ENCODE data around the gene CAMK1D.

The CAMK1D gene

DNA sequence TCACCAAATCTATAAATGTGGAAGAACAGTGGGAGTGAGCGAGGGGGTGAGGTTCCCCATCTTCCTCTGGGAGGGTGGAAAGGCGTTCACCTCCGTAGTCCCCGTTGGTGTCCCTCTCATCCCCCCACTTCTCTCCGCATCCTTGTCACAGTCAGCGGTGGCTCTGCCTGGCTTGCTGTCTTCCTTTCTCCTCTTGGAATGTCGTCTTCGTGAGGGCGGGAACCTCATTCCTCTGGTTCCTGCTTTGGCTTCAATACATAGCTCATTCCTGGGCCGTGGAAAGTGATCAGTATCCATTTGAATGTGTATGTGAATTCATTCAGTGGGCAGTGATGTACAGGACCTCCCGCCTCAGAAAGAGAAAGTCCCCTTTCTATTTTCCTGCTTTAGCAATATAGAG is 289.4 kb downstream of the CAMK1D start:
- Histone ChIP-seq H3K9me3 (ENCODE audit: control insufficient read depth, insufficient read depth, low read length) (no peaks in the 10 kb centered on the region), H3K79me2 (ENCODE audit: control insufficient read depth, low read length) (peaks cover 34% of the 10 kb centered on the region), H4K20me1 (ENCODE audit: control insufficient read depth, insufficient read depth, low read depth, low read length) (no peaks in the 10 kb centered on the region), H3F3A (ENCODE audit: control insufficient read depth, insufficient read depth) (no peaks in the 10 kb centered on the region), H3K4me1 (ENCODE audit: control insufficient read depth, low read length) (no peaks in the 10 kb centered on the region), H3K27me3 (ENCODE audit: control insufficient read depth, low read length) (no peaks in the 10 kb centered on the region), H3K36me3 (ENCODE audit: control insufficient read depth, low read length) (no peaks in the 10 kb centered on the region), H3K9me2 (replicated peaks; ENCODE audit: control insufficient read depth, low read length) (no peaks in the 10 kb centered on the region), H3K27ac (ENCODE audit: low read depth, low read length) (no peak overlapping the region), H3K4me2 (ENCODE audit: low read length) (no peak overlapping the region), H3K4me3 (ENCODE audit: low read length) (no peak overlapping the region)
- TF ChIP-seq, protein P1, sequence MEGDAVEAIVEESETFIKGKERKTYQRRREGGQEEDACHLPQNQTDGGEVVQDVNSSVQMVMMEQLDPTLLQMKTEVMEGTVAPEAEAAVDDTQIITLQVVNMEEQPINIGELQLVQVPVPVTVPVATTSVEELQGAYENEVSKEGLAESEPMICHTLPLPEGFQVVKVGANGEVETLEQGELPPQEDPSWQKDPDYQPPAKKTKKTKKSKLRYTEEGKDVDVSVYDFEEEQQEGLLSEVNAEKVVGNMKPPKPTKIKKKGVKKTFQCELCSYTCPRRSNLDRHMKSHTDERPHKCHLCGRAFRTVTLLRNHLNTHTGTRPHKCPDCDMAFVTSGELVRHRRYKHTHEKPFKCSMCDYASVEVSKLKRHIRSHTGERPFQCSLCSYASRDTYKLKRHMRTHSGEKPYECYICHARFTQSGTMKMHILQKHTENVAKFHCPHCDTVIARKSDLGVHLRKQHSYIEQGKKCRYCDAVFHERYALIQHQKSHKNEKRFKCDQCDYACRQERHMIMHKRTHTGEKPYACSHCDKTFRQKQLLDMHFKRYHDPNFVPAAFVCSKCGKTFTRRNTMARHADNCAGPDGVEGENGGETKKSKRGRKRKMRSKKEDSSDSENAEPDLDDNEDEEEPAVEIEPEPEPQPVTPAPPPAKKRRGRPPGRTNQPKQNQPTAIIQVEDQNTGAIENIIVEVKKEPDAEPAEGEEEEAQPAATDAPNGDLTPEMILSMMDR (IDR thresholded peaks at IDR 0.05; ENCODE audit: low read depth, low read length, poor library complexity, severe bottlenecking), result no peak
- no peak for TF ChIP-seq EZH2phosphoT487 (IDR thresholded peaks at IDR 0.05; ENCODE audit: borderline replicate concordance, low read length)

DNA sequence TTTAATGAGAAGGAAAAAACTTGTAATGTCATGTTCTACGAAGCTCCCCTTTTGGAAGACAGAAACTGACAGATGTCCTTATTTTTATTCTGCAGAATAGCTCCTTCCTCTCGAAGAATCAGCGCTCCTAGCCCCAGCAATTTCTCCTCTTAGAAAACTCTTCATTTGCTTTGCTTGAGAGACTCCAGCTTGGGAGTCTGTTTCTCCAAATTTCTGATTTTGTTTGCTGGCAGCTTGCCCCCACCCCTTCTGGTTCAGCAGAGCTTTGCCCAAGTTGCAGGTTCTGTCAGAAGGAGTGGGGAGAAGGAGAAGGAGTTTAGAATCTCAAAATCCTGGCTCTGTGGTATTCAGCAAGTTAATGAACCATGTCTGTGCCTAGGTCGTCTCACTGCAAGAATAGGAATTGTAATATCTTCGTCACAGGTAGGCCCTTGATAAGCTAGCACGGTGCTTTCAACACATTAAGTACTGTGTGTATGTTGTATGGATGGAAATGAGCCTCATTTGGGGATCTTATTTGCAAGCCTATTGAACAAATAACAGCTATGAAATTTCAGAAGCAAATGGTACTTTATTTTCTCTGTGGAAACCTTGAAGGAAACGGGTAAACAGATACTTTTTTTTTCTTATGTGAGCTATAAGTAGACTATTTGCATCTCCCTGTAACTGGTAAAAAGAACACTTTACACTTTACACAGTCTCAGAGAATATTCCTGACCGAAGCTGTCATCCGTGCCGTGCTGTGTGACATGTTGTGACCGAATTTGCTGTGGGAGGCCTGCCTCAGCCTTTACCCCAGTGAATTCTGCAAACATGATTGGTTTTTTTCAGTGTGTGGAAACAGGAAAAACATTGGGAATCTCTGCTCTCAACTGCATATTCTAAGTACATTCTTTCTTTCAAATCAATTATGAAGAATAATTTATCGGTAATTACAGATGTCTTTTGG is 290.9 kb downstream of the CAMK1D start:
- no peaks in the 10 kb centered on the region for H3K4me1 ChIP-seq (ENCODE audit: control insufficient read depth, low read length)
- no peaks in the 10 kb centered on the region for H3K9me2 ChIP-seq (replicated peaks; ENCODE audit: control insufficient read depth, low read length)
- no peak for TF ChIP-seq EZH2phosphoT487 (IDR thresholded peaks at IDR 0.05; ENCODE audit: borderline replicate concordance, low read length)
- TF ChIP-seq, protein P1 (IDR thresholded peaks at IDR 0.05; ENCODE audit: low read depth, low read length, poor library complexity, severe bottlenecking), result no peak
- no peaks in the 10 kb centered on the region for H3K9me3 ChIP-seq (ENCODE audit: control insufficient read depth, insufficient read depth, low read length)
- no peak overlapping the region for H3K4me2 ChIP-seq (ENCODE audit: low read length)
- H3K27ac ChIP-seq (ENCODE audit: low read depth, low read length), result no peak overlapping the region
- no peaks in the 10 kb centered on the region for H3K27me3 ChIP-seq (ENCODE audit: control insufficient read depth, low read length)
- H3F3A ChIP-seq (ENCODE audit: control insufficient read depth, insufficient read depth), result no peaks in the 10 kb centered on the region
- H4K20me1 ChIP-seq (ENCODE audit: control insufficient read depth, insufficient read depth, low read depth, low read length), result no peaks in the 10 kb centered on the region
- peaks cover 27% of the 10 kb centered on the region for H3K79me2 ChIP-seq (ENCODE audit: control insufficient read depth, low read length)
- H3K36me3 ChIP-seq (ENCODE audit: control insufficient read depth, low read length), result no peaks in the 10 kb centered on the region
- H3K4me3 ChIP-seq (ENCODE audit: low read length), result no peak overlapping the region

DNA sequence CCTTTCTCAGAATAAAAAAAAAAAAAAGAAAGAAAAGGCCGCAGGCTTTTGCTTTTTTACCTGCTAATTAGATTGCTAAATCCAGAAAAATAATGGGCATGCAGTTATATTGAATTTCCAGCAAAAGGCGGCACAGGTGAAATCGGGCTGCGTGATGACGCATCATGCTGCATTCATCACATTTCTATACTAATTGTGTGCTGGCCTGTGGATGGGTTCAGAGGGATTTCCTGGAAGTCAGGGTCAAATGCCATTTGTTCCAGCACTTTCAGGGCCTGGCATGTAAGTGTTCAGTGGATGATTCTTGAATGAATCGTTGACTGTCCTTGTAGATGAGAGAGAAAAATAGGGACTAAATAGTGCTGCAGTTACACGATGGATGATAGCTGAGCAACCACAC is 292.7 kb downstream of the CAMK1D start:
- Histone ChIP-seq H3K9me2 (replicated peaks; ENCODE audit: control insufficient read depth, low read length) (no peaks in the 10 kb centered on the region), H3K4me3 (ENCODE audit: low read length) (no peak overlapping the region), H3K79me2 (ENCODE audit: control insufficient read depth, low read length) (peaks cover 28% of the 10 kb centered on the region), H4K20me1 (ENCODE audit: control insufficient read depth, insufficient read depth, low read depth, low read length) (no peaks in the 10 kb centered on the region), H3K27ac (ENCODE audit: low read depth, low read length) (no peak overlapping the region), H3K9me3 (ENCODE audit: control insufficient read depth, insufficient read depth, low read length) (no peaks in the 10 kb centered on the region), H3K36me3 (ENCODE audit: control insufficient read depth, low read length) (no peaks in the 10 kb centered on the region), H3K4me1 (ENCODE audit: control insufficient read depth, low read length) (no peaks in the 10 kb centered on the region), H3F3A (ENCODE audit: control insufficient read depth, insufficient read depth) (no peaks in the 10 kb centered on the region), H3K27me3 (ENCODE audit: control insufficient read depth, low read length) (no peaks in the 10 kb centered on the region), H3K4me2 (ENCODE audit: low read length) (no peak overlapping the region)
- TF ChIP-seq, protein P1 (IDR thresholded peaks at IDR 0.05; ENCODE audit: low read depth, low read length, poor library complexity, severe bottlenecking), result no peak
- no peak for TF ChIP-seq EZH2phosphoT487 (IDR thresholded peaks at IDR 0.05; ENCODE audit: borderline replicate concordance, low read length)

All from DOHH2 (cell line).